HG03442 (cell line): ENCODE data around the gene ARHGAP10.

Experiments used
- ATAC-seq: cut with Tn5 transposase; IDR thresholded peaks from one replicate; pipeline ENCODE4 v1.9.1; 2021; ENCODE audit warnings: mild to moderate bottlenecking, moderate library complexity; ENCODE audit not compliant: unreplicated experiment

Gene ARHGAP10

DNA sequence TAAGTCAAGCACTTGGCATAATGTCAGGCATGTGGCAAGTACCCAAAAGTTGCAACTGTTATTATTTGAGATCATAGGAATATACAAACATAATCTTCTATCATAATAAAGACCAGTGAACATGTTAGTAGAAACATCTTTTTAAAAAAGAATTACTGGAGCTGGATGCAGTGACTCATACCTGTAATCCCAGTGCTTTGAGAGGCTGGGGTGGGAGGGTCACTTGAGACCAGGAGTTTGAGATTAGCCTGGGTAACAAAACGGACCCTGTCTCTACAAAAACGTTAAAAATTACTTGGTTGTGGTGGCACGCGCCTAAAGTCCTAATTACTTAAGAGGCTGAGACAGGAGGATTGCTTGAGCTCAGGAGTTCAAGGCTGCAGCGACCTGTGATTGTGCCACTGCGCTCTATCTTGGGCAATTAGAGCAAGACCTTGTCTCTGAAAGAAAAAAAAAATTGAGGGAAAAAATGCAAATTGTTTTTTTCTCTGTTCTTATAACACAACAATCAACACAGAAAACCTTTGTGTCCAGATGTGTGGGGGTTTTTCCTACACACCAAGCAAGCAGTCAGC is 284.3 kb downstream of the ARHGAP10 start:
- no peak for ATAC-seq

DNA sequence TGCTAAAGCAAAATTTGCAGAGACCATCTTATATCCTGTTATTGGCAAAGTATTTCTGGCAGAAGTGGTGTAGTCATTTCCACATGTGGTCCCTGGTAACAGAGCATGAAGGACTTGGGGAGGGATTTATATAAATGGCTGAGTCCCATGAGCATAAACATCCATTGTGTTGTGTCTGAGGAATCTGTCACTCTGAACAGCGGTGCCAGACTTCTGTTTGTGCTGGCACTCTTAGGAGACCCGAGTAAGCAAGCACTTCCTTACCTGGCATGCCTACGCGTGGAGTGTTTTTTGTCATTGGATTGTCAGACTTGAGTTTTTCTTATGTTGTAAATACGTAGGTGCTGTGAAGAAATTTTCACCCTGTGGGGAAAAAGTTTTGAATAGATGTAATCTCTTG is 285.9 kb downstream of the ARHGAP10 start:
- ATAC-seq: no peak

DNA sequence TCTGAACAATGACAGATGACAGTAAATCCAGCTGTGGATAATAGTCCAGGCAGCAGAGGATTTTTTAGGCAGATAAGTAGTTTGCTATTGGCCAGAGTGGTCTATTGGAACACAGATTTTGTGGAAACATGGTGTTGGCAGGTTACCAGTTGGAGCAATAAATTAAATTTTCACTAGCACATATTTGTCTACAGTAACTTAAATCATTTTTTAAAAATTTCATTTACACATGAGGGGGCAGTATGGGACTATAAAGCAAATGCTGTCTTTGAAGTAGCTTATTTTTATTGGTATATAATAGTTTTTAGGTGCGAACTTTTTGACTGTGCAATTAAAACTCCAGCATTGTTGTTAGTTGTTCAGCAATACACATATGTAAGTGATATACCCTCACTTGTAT is 289.8 kb downstream of the ARHGAP10 start:
- no peak for ATAC-seq

DNA sequence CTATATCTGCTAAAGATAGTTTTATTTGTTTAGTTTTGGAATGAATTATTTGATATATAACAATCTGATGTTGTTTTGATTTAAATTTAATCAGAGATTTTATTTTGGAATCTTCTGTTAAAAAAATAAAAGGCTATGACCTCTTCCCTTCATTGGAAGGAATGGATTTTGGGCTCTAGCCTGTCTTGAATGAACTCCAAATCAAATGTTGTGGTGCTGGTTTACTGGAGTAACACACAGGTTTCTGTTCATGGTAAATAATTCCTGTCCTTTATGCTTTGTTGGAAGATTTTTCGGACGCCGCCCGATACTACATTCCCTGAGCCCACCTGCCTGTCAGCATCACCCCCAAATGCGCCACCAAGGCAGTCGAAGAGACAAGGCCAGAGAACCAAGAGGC is 291.1 kb downstream of the ARHGAP10 start:
- no peak for ATAC-seq

DNA sequence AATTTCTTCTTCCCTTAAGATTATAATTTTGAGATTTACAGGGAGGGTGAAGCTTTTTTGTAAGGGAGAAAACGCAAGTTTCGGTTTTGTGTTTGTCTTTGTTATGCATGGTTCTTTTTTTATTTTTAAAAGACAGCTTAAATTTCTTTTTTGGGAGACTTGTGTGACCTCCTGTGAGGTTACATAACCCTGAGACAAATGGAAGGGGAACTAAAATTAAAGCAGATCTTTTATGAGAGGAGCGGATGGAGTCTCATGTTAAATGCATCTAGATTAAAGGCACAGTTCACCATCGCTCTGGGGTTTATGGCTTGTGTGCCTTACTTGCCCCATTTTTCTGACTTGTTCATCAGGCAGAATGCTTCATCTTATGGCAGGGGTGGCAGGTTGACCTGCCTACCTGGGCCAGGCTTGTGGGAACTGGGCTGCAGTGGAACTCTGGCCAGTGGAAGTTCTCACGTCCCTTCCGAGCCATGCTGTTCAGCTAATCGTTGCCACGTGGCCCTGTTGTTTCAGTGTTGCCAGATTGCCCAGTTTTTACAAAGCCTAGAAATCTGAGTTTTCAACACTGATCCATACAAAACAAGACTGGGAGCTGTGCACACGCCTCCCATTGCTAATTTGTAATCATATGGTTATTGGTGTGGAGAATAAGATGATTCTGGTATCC is 291.8 kb downstream of the ARHGAP10 start:
- no peak for ATAC-seq

DNA sequence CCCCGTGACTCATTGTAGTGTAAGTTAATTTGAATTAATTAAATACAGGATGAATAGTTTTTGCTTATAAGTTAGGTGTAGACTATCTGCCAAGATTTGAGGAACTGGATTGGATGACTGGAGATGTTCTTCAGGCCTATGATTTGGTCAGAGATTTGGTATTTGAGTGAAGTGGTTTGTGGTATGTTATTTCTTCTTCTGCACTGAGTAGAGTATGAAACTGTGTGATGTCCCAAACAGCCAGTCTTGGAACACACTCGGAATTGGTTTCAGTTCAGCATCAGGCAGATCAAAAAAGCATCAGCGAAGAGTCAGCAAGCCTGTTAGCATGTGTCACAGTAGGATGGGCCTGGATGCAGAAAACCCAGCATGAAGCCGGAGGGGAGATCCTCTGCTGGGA is 294.1 kb downstream of the ARHGAP10 start:
- no peak for ATAC-seq

DNA sequence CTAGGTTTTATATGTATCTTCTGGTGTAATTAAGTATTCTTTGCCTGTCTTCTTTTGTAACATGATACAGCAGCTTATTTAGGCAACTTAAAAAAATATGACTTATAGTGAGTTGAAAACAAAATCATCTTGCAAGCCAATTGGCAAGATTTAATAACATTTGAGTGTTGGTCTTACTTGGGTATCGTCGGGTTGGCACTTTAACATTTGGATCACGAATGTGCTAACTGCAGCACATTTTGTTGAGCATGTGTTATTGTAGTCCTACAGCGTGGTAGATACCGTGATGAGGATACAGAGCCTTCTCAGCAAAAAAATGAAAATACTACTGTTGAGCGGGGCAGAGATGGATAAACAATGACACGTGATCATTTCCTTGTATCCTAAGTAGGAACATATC is 295.3 kb downstream of the ARHGAP10 start:
- ATAC-seq: no peak

DNA sequence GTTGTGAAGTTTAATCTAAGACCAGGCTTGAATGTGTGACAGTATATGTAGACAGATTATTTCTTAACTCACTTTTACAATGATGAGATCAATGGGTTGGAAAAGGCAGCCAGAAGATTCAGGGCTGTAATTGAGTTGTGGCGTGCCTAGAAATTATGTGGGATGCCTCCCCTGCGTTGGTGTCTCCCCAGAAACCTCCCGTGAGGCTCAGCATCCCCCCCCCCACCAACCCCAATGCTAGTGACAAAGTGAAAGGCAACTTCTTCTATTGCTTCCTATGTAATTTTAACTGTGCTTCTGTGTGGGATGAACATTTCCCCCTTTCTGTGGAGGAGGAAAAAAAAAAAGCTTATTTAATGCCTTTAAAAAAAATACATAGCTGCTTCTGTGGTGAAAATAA is 297.9 kb downstream of the ARHGAP10 start:
- ATAC-seq: no peak

DNA sequence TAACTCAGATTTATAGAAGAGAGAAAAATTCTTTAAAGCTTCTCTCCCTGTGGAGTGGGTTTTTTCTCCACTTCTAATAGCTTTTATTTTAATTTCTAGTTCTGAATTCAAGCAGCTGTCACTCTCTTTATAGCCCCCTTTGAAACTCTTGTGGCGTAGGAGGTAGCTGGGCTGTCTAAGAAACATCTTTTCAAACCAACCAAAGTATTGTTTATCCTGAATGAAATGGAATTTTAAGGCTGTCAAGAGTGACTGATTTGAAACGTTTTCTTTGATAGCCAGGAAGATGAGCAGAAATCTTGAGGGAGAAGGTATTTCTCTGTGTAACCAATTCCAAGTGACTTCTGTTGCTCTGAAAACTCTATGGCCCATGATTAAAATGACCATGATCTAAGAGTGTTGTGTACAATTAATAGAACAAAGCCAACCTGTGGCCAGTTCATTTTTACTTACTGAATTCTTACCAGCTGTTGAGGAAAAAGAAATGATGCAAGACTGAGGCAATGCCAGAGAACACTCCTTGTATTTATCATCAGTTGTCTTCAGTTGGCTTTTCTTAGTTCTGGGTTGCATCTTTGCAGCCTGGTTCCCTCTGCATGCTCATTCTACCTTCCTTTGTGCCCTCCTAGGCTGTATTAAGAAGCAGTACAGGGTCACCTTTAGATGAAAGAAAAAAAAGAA is 298.4 kb downstream of the ARHGAP10 start:
- ATAC-seq: no peak

DNA sequence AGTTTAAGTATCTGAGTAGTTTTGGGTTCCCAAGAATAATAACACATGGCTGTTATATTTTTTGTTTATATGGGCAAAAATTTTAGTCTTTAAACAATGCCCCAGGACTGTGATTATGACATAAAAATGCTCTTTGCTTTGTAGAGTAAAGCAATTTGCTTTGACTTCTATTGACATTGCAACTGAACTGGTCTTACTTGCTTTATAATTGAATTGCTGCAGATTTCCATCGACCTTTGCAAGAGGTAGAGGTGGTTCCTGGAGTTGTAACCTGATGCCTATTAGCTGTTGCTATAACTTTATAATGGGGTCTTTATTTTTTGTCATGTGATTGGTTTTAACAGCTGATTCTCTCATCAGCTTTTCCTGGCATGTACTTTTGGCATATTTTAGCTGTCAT is 302.9 kb downstream of the ARHGAP10 start:
- ATAC-seq: no peak

DNA sequence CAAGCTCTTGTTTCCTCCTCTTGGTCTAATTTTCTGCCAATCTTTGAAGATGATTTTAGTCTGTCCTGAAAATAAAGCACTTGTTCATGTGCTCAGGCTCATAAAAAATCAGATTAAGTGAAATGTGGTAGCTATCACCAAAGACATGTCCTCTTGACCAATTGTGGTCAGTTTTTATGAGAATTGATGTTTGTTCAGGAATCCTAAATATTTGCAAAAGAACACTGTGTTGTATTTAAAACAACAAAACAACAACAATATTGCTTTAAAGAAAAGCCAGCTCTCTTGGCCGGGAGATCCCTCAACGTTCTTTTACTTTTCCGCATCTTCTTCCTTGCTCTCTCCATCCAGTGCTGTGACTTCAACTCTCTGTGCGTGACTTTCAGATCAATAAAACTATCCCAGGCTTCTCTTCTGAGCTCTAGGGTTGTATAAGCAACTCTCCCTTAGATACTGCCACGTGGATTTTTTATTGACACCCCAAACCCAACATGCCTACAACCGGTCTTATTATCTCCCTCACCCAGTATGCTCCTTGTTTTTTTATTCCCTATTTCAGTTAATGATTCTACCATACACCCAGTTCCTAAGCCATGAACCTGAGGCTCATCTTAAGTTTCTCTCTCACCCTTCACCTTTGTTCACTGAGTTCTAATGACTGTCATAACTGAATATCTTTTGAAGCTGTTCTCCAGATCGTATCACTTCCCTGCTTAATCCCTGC is 309.9 kb downstream of the ARHGAP10 start:
- no peak for ATAC-seq

DNA sequence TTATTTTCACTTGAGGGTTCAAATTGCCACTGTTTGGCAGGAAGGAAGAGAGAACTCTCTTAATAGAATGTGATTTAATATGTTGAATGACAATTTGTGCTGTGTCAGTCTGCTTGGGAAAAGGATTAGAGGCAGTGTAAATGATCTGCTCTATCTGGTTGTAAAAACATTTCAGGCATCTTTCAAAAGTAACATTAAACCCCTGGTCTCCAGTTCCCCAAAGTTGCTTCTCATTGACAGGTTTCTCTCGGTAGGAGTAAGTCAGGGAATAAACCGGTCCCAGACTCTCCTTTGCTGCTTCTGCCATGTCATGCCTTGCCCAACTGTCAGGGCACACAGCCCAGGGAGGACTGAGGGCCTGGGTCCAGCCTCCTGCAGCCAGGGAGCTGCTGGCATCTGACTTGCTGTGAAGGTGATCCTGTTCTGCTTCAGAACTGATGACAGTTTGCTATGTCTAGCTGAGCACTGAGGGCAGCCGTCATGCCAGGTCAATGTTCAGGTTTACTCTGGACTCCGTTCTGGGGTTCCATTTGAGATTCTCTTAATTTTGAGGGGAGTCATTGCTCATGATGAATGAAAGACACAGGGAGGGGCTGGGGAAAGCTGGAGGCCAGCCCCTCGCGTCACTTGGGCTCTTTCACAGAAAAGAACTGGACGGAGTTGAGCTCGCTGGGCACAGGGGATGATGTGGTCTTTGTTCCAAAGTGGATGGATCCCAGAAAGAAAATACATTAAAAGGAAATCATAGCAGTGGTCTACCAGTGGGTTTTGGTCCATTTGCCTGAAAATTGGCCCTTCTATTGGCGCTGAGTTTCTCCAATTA is 312.4 kb downstream of the ARHGAP10 start:
- ATAC-seq: peak; percentile 12

DNA sequence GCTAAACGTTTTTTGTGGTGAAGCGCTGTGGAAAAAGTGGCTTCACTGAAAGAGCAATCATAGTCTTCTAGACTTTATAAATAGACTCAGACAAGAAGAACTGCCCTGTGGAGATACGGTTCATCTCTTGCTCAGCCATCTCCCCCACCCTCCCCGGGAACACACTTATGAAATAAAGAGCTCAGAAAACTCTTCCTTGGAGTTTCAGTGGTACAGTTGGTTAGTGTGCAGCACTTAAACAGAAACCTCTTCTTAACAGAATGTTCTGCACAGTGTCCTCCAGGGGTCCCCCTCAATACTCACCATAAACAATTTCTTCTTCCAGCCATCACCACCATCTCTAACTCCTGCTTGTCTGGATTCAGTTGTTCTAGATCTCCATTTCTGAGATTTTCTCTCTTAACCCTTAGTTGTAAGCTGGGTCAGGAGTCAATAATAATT is 313.0 kb downstream of the ARHGAP10 start:
- ATAC-seq: peak; percentile 94

DNA sequence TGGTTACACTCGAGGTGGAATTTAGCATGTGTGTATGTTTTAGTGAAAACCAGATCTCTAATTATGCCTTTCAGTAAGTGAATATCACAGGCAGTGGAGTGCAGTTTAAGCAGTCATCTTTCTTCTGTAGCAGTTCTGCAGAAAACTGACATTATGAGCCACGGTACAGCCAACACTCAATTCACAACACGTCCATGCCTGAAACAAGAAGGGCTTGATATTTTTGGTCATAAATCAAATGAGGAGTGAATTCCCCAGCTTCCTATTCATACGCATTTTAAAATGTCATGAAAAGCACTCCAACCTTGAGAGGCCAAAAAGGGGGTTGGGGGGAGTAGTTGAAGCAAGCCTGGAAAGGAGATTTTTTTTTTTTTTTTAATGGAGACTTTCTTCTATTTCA is 316.7 kb downstream of the ARHGAP10 start:
- no peak for ATAC-seq

DNA sequence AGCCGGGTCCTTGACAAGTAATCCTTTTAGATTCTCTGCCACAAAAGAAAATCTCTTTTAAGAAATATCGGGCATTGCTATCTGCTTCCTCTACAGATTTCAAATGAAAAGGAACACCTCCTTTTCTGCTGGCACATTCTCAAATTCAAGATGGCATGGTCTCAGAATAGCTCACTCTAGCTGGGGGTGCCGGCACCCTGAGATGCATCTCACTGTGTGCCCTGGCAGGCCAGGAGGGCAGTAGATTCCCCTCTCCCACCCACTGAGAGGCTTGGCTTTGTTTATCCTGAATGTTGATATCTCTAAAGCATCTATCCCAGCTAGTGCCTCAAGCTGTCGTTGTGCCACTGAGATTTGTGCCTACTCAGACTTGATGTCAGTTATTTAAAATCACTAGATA is 319.5 kb downstream of the ARHGAP10 start:
- no peak for ATAC-seq

DNA sequence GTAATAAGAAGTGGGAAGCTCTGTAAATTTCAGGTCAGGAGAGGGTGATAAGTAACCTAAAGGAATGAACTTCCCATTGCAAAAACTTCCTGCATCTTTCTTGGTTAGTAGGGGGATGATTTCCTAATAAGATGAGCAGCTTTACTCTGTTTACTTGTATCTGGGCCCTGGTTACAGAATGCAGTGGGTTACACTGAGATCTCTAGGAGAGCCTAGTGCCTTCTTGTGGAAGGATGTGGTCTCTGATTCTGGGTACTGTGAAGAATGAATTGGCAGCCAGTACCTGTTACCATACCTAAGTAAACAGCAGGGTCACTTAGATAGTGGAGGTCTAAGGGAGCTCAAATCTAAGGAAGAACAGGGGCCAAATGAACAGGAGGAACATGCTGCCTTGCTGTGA is 320.6 kb downstream of the ARHGAP10 start:
- ATAC-seq: no peak

DNA sequence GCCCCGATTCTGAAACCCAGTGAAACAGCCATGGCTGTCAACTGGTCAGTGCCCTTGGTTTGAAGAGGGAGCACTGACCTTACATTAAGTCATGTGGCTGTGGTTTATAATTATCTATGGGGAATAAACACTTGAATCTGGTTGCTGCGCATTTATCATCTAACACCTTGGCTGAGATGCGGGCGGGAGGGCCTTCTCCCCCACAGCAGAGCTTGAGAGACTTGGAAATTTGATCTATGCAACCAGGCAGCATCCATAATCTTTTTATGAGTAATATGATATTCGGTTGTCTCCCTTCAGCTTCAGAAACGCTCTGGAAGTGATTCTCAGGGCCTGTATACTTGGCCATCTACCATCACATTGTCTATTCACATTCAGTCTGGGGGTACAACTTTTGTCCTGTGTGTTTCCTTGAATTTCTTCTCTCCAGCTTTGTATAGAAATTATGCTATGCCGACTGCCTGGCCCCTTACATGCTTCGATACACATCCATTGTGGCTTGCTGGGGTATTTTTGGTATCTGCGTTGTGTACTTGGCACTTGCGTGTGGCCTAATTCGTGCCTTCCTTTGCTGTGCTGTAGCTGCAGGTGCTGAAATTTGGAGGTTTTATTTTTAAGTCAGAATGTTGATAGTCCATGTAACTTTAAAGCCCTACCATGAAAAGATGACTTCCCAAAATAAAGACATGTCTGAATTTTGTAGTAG is 321.6 kb downstream of the ARHGAP10 start:
- no peak for ATAC-seq

DNA sequence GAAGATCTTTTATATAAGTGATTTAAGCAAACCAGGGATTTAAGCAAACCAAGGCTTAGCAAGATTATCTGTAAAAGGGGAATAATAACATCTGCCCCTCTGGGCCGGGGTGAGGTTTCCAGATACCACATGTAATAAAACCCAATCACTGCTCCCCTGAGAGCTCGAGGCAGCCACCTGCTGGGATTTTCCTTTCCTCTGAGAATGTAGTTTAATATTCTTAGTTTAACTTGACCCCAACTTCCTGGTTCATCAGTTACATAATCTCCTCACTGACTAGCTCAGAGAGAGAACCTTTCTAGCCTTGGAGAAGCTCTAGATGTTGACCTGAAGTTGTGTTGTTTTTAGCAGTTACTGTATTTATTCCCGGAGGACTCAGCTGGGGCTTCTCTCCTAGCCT is 322.4 kb downstream of the ARHGAP10 start:
- ATAC-seq: no peak

DNA sequence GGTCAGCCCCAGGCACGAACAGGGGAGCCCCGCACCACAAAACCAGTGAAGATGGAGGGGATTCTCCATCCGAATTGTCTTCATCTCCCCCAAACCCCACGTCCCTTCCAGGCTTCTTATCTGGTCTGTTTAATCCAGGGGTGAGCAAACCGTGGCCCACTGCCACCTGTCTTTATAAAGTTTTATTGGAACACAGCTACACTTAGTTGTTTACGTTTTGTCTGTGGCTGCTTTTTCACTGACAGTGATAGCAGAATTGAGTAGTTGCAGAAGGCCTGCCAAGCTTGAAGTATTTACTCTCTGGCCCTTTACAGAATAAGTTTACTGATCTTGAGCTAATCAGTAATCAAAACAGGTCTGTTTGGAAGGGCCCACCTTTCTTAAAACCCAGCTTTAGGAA is 324.0 kb downstream of the ARHGAP10 start:
- ATAC-seq: no peak

DNA sequence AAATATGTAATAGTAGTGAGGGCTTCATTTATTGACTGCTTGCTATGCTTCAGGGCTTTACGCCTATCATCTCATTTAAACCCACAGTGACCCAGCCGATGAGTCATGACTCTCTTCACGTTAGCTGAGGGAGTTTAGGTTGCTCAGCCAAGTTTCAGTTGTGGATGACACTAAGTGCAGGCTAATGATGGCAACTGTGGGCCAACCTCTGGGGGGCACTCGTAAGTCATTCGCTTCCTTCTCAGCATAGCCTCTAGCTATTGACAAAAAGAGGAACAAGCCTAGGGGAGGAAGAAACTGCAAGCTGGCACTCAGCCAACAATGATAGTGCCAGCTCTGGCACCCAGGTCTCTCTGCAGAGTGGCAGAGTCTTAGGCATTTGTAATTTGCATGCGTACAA is 325.0 kb downstream of the ARHGAP10 start:
- ATAC-seq: peak; percentile 86
